HG02884 (cell line): ENCODE results near the gene SUSD4.

Experiments used
- ATAC-seq: cut with Tn5 transposase; IDR thresholded peaks from one replicate; pipeline ENCODE4 v1.9.1; 2021; ENCODE audit warnings: mild to moderate bottlenecking, moderate library complexity; ENCODE audit not compliant: unreplicated experiment

The SUSD4 gene

DNA sequence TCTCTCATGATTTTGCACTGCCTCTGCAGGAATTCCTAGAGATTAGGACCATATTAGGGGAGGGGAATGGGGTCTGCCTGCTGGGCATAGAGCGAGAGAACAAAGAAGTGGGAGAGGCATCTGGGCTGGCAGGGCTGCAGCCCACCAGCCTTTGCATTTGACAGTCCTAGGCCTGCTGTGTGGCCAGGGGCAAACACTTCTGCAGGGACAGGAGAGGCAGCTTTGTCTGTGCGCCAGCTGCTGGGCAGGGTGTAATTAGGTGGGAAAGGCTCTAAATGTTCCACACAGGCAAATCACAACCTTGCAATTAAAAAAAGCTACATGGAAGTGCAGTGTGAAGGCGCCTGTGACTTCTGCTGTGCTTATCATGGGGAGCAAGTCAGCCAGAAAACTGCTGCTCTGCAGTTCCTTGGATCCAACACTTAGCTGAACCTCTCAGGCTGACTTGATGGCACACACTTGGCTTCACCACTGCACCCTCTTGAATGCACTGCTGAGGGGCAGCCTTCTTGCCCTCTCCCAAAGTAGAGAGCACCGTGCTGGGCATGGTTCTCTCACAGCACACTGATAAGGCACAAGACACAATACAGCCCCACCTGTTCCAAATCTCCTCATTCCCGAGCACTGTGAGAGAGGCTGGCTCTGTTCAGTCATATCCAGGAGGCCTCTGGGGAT is 147.3 kb downstream of the SUSD4 start:
- ATAC-seq: no peak

DNA sequence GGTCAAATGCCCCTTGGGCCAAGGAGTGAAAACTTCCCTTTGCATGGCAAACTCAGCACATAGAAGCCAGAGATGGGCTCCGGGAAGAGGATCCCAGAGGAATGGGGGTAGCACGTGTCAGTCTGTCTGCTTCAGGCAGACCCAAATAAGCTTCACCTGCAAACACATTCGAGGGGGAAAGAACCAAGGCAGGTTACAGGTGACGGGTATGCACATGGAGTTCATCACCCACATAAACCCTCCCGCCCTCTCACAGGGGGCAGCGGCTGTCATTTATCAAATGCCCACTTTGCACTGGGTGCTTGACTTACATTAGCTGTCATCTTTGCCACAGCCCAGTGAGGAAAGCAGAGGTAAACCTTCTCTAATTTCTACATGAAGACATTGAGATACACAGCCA is 147.9 kb downstream of the SUSD4 start:
- ATAC-seq: no peak

DNA sequence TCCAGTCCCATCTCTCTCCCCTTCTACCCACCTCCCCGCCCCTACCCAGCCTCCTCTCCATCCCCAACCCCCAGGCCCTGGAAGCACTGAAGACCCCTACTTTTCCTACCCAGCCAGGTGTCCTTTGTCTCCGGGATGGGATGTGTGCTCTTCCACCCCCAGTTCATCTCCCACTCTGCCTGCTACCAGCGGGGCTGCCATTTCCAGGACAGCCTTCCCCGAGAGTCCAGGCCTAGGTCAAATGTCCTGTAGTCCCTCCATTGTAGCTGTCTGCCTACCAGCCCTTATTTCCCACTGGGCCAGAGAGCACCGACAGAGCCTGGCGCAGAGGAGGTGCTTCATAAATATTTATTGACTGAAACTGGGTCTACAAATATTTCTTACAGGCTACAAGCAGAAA is 148.9 kb downstream of the SUSD4 start:
- no peak for ATAC-seq

DNA sequence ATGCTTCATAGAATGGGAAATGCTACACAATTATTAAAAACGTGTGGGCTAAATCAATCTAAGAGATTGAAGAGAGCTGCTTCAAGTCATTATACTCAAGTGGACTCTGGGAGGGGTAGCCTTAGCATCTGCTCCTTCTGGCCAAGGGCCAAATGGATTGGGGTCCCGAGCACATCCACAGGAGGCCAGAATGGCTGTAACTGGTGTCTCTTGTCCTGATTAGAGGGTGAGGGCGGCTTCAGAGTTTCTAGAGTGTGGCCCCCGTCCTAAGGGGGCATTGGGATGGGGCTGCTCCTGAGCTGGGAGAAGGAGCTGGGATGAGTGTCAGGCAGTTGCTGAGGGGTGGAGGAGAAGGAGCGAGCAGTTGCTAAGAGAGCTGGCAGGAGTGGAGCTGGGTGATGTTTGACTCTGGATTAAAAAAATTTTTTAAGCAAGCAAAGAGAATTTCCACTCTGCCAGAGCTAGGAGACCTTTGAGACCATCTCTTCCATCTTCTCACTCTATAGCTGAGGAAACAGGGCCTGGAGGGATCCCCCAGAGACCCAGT is 149.6 kb downstream of the SUSD4 start:
- no peak for ATAC-seq

DNA sequence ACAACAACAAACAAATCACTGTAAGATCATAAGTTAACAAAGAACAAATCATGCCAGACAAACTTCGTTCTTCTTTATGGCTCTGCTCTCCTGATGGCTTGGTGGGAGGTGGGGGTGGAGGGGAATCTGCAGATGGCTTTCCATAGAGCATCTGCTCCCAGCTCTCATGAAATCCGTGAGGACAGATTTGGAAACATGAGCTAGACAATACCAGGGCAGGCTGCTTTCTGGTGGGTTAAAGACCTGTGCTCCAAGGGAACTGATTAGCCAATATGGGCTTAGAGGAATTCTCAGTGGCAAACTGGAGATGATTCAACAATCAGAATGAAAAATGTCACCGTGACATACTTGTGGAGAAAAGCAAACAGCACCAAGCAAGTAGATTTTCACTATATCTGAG is 151.5 kb downstream of the SUSD4 start:
- ATAC-seq: no peak

DNA sequence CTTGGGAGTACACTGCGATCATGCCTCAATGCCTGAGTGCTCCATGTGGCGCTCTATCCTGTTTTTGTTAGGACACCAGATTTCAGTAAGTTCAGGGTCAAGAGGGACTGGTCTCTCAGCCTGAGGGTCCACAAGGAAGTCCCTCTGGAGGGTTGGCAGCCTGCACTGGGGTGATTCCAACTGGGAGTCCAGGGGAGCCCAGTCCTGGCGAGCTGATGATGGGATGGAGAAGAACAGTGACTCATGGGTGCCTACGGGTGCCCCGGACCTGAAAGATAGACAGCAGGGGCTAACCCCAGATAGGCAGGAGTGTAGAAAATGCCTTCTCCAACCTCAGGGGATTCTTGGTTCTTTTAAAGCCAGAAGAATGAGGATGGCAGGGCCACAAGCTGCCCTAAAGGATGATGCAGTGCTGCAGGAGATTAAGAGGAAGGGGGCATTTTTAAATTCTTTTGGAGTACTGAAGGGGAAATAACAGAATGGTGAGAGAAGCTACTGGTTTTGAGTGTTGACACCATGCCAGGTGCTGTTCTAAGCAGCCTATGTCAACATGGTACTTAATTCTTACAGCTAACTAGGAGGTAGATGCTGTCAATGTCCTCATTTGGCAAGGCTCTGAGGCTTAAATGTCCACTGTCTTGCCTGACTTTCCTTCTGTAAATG is 152.5 kb downstream of the SUSD4 start:
- no peak for ATAC-seq

DNA sequence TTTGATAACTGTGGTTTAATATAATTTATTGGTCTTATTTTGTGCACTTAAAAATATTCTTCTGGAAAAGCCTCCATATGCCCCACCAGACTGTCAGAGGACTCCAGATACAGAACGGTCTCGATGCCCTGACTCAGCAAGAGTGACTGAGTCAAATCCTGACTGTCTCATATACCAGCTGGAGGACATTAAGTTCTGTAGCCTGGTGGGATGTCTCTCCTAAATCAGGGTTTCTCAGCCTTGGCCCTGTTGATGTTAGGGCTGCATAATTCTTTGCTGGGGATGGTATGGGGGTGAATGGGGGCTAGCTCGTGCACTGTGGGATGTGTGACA is 153.2 kb downstream of the SUSD4 start:
- ATAC-seq: no peak

DNA sequence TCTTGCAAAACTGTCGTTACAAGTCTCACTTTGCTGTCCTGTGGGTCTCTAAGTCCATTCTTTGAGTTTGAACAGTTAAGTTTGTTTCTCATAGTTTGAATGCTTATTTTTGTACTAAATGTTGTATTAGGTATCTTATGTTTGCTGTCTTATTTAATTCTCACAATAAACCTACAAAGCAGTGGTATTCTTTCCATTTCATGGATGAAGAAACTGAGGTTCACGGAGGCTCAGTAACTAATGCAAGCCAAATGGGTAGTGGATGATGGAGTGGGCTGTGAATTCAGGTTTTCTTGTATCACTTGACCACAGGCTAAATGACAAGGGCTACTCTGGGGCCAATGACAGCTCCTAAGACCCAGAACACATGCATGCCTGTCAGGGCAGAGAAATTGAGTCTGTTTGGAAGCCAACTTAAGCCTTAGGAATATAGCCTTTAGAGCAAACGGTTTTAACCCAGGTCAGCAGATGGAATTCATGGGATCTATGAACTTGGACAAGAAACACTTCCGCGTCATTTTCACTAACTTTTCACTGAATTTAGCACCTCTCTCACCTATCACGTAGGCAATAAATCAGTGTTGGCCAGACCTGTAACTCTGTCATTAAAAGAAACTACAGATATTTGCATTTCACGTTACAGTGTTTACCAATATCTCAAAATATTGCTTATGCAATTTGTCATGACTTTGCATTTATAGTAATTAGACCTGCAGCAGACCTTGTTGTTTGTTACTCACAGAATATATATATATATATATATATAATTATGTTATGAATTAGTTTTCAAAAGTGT is 153.8 kb downstream of the SUSD4 start:
- no peak for ATAC-seq

DNA sequence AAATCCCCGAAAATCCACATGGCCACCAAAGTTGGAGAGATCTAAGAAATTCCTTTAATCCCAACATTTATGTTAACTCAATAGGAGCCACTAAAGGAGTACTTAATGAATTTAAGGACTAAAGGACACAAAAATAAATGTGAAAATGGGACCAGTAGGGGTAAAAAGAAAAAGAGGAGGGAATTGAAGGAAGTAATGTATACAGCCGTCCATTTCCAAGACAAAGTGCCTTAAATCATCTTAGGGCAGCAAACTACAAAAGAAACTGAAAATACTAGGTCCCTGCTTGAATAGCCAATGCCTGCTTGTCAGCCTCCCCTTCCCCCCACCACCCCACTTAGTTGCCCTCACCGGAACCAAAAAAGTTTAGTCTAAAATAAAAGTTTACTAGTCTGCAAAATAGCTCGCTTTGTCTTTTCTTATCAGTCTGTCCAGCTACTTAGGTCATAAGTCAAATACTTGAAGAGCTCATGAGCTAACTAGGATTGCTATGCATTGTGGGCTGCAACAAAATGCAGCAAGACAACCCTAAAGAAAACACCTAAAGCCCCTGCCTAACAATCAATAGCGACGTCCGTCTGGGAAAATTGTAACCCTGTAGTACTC is 154.6 kb downstream of the SUSD4 start:
- no peak for ATAC-seq

DNA sequence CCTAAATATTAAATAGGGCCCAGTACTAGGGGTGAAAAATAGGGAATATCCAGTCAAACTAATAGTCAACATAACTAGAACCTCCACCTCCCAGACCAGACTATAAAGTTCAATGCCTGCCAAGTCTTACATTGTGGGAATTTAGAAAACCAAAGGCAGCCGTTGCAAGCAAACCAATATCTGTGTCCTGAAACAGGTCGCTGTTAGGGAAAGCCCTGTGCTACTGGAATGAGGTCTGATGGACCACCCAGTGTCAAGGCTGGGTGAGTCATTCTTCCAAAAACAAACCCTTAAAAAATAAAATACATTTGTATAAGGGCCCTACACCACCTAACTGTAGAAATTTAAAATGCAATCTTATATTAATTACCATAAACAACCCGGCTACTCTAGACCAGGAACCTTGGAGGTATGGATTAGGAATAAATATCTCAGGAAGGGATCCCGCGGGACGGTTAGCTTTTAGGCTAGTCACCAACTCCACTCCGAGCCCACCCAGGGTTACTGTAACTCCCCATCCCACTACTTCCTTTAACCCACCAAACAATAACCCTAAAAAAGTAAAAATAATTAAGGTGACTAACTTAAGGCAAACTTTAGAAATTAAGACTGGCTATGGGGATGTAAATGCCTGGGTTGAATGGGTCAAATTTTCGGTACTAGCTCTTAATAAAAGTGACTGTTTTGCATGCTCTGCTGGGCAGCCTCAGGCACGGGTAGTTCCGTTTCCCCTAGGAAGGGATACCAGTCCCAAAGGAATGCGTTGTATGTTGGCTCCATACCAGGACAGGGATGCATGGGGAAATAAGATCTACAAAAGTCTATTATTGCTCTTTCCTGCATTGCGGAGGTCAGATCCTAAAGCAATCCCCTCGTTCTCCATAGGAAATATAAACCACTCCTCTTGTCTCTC is 155.6 kb downstream of the SUSD4 start:
- ATAC-seq: no peak

DNA sequence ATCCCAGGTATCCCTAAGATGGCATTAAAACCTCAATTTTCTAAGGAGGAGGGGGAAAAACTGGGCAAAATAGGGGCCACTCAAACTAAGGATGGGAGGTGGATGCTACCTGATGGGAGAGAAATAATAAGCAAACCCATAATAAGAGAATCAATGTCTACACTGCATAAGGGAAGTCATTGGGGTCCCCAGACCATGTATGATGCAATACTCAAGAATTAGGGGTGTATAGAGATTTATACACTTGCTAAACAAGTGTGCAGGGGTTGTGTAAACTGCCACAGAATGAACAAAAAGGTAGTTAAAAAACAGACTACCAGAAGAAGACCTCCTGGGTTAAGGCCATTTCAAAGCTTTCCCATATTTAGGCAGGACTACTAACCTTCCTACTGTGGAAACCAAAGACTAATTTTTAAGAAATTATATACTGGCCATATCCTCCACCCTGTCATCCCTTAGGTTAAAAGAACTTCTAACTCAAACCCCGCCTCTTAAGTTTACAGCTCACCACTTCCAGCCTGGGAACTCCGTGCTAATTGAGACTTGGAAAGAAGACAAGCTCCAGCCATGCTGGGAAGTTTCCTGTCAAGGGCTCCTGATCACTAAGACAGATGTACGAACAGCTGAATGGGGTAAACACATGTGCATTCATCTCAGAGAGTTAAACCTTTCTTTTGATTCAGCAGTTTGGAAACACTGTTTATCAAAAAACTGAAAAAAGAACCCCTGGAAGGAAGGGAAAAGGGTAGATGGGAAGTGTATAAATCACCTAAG is 156.5 kb downstream of the SUSD4 start:
- no peak for ATAC-seq

DNA sequence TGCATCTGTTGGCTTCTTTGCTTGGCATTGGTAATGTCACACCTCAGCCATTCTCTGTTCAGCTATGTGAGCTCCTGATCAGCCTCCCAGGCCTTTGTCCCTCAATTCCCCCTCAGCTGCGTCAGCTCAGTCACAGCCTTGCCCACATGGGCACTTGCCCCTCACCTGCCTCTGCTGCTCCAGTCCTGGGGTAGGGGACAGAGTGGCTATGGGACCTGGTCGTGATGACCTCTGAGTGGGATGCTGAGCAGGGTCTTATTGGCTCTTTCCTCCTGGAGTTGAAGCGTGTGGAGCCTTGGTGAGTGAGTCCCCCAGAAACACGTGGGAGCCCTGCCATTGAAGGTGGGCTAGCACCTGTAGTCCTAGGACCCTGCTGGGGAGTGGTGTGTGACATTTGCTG is 159.6 kb downstream of the SUSD4 start:
- no peak for ATAC-seq

DNA sequence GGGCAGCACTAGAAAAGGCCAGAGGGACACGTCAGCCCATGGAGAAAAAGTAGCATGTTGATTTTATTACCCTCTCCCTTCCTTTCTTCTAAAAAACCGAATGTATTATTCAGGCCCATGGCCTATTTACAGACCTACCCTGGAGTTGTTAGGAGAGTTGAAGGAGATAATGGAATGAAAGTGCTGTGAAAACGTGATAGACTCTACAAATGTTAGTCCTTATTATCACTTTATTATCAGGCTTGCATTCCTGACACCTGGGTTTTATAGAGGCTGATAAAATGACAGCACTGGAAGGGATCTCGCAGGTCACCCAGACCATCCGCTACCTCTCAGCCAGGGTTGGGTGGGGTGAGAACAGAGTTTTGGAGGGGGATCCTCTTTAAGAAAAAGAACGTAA is 160.3 kb downstream of the SUSD4 start:
- no peak for ATAC-seq

DNA sequence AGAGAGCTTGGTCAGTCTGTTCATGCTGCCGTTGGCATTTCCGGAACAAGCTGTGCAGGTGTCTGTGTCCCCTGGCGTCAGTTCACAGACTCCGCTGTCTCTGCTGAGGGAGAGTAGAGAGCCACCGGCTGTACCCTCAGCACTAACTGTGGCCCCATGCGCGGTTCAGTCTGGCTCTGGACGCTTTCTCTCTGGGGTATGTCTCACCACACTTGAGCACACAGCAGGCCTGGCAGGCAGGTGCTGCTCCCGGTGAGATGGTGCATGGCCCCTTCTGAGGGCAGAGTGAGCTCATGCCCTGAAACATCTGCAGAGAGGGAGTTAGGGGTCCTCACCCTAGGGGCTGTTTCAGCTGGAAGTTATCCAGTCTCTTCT is 161.0 kb downstream of the SUSD4 start:
- ATAC-seq: no peak

DNA sequence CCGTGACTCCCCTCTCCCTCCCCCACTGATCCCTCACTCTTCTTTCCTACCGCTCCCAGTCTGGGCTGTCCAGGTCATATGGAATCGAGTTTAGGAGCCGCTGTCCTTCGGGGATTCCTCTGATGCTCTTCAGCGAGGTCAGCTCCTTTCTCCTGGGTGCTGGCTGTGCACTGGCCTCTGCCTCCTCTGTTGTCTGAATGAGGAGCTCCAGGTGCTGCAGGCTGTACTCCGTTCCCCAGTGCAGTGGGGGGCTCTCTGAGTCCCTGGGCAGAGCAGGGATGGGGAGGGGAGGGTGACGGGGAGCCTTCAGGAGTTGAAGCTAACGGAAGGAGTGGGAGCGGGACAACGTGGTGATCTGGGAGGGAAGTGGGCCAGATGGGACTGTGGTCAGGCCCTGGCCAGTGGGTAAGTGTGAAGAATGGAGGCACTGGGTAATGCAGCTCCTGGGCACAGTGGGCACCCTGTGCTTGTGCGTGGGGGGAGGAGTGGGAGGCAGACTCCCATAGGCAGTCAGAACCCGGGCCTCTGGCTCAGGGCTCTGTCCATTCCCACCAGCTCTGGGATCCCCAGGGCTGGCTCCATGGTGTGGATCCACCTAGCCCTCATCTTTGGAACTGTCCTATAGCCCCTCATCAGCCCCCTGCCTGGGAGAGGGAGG is 161.5 kb downstream of the SUSD4 start:
- ATAC-seq: no peak

DNA sequence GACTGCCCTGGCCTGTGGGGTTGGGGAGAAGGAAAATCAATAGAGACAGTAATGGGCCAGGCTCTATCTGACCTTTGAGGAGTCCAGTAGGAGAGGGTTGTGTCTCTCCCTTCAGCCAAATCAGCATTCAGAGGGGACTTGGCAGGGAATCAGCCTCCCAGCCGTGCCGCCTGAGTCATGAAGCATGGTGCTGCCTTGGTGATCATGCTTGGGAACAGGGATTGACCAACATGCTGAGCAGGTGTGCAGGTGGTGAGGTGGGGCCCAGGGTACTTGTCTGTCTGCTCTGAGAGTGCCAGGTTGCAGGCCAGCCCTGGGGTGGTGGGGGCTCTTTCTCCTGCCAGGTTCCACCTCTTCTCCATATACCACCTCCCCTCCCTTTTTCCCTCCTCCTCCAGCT is 162.0 kb downstream of the SUSD4 start:
- ATAC-seq: no peak

DNA sequence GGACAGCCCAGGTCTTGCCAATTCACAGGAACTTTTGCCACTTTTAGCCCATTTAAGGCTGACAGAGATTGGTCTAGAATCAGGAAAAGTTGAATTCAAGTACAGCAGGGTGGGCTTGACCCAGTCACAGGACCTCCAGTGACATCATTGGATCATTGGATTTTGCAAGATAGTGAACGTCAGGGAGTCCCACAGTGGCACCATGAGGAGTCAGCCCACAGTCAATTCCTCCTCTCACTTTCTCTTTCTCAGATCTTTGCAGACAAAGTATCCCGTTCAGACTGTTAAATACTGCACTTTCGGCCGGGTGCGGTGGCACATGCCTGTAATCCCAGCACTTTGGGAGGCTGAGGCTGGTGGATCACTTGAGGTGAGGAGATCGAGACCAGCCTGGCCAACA is 163.1 kb downstream of the SUSD4 start:
- ATAC-seq: no peak

DNA sequence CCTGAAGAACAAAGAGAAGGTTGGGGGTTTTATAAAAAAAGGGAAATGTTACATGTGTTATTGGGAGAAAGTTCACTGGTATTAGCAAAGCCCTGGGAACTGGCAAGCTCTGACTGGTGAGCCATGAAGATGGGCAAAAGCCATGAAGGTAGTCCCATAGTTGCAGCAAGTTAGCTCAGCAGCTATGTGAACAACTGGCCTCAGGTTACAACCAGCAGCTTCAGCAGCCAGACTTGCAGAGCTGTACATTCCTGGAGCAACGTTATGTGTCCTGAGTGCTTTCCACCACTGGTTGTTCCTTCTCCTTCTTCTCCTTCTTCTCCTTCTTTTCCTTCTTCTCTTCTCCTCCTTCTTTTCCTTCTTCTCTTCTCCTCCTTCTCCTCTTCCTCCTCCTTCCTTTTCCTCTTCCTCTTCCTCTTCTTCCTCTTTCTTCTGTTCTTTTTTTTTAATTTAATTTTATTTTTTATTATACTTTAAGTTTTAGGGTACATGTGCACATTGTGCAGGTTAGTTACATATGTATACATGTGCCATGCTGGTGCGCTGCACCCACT is 164.8 kb downstream of the SUSD4 start:
- no peak for ATAC-seq

DNA sequence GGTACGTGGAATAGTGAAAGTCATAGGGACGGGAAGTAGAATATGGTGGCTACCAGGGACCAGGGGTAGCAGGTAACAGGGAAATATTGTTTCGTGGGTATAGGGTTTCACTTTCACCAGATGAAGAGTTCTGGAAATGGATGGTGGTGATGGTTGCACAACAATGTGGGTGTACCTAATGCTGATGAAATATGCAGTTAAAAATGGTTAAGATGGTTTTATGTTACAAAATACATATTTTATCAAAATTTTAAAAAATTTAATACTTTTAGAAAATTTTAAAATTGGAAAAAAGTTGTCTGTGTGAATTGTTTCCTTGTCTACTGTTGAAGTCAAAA is 165.4 kb downstream of the SUSD4 start:
- no peak for ATAC-seq
